ENCODE measurements around the gene ID3. TPM values are rescaled to one million over a fixed set of nuclear protein-coding genes. Genes with fewer than 3 reads are reported as not detected.

The ID3 gene
- total and polyA plus RNA-seq, 9 of the 15 experiments (the other 6 are each of a cell fraction or from before 2014, with no cell fraction given) = 6.8 to 59.8 (median 23.5) TPM

DNA sequence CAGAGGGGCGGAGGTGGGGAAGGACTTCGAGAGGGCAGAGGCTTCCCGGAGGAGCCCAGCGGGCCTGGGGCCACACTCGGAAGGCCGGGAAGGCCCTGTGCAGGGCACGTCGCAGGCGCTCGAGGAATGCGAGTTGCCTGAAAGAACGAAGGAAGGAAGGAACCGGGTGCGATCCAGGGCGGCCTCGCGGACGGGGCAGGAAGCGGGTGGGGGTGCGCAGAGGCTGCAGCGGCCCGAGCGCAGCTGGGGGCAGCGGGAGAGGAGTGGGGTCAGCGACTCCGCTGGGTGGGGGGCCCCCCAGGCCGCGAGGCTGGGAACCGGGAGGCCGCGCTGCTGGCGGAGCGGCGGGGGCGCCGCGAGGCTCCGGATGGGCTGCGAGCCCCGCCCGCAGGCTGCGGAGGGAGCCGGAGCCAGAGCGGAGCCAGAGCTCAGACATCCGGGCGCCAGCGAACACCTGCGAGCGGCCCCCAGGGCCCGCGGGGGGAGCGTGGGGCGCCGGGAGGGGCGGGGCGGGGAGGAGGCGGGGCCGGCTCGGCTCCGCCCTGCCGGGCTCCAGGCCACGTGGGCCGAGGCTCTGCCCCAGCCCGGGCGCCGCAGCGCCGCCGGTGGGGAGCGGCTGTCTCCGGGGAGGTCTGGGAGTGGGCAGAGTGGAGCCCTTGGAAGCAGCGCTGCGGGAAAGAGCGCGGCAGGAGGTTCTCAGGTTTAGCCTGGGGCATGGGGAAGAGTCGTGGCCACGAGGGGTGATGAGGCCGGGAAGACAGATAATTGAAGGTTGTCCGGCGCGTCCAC is 4.6 kb downstream of the ID3 start (continued):
- TF ChIP-seq, protein P1, sequence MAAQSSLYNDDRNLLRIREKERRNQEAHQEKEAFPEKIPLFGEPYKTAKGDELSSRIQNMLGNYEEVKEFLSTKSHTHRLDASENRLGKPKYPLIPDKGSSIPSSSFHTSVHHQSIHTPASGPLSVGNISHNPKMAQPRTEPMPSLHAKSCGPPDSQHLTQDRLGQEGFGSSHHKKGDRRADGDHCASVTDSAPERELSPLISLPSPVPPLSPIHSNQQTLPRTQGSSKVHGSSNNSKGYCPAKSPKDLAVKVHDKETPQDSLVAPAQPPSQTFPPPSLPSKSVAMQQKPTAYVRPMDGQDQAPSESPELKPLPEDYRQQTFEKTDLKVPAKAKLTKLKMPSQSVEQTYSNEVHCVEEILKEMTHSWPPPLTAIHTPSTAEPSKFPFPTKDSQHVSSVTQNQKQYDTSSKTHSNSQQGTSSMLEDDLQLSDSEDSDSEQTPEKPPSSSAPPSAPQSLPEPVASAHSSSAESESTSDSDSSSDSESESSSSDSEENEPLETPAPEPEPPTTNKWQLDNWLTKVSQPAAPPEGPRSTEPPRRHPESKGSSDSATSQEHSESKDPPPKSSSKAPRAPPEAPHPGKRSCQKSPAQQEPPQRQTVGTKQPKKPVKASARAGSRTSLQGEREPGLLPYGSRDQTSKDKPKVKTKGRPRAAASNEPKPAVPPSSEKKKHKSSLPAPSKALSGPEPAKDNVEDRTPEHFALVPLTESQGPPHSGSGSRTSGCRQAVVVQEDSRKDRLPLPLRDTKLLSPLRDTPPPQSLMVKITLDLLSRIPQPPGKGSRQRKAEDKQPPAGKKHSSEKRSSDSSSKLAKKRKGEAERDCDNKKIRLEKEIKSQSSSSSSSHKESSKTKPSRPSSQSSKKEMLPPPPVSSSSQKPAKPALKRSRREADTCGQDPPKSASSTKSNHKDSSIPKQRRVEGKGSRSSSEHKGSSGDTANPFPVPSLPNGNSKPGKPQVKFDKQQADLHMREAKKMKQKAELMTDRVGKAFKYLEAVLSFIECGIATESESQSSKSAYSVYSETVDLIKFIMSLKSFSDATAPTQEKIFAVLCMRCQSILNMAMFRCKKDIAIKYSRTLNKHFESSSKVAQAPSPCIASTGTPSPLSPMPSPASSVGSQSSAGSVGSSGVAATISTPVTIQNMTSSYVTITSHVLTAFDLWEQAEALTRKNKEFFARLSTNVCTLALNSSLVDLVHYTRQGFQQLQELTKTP (IDR thresholded peaks at IDR 0.05; ENCODE audit: low read depth in 1 of 2, partially characterized antibody in 2 of 2) = no peak
- TF ChIP-seq BHLHE40 (IDR thresholded peaks at IDR 0.05; ENCODE audit: low read length) (no peak; the same call in 1 of the 2 replicates), ZSCAN32 (CRISPR knock-in tag; IDR thresholded peaks at IDR 0.05) (no peak), SRF (CRISPR knock-in tag; IDR thresholded peaks at IDR 0.05) (0 out of 4 replicates have a peak, but pooled peaks of 1 of the 2 experiments have one; percentile 71), ZNF124 (CRISPR knock-in tag; IDR thresholded peaks at IDR 0.05) (no peak), CXXC5 (CRISPR knock-in tag; IDR thresholded peaks at IDR 0.05) (peak; percentile 79), ZNF778 (CRISPR knock-in tag; IDR thresholded peaks at IDR 0.05) (no peak), HDGF (IDR thresholded peaks at IDR 0.05) (0 out of 2 replicates have a peak, but pooled peaks have one; percentile 33), ZNF197 (CRISPR knock-in tag; IDR thresholded peaks at IDR 0.05; ENCODE audit: low read depth) (no peak)
- TF ChIP-seq, protein P2, sequence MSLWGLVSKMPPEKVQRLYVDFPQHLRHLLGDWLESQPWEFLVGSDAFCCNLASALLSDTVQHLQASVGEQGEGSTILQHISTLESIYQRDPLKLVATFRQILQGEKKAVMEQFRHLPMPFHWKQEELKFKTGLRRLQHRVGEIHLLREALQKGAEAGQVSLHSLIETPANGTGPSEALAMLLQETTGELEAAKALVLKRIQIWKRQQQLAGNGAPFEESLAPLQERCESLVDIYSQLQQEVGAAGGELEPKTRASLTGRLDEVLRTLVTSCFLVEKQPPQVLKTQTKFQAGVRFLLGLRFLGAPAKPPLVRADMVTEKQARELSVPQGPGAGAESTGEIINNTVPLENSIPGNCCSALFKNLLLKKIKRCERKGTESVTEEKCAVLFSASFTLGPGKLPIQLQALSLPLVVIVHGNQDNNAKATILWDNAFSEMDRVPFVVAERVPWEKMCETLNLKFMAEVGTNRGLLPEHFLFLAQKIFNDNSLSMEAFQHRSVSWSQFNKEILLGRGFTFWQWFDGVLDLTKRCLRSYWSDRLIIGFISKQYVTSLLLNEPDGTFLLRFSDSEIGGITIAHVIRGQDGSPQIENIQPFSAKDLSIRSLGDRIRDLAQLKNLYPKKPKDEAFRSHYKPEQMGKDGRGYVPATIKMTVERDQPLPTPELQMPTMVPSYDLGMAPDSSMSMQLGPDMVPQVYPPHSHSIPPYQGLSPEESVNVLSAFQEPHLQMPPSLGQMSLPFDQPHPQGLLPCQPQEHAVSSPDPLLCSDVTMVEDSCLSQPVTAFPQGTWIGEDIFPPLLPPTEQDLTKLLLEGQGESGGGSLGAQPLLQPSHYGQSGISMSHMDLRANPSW (CRISPR knock-in tag; IDR thresholded peaks at IDR 0.05) = no peak
- TF ChIP-seq, protein P3, sequence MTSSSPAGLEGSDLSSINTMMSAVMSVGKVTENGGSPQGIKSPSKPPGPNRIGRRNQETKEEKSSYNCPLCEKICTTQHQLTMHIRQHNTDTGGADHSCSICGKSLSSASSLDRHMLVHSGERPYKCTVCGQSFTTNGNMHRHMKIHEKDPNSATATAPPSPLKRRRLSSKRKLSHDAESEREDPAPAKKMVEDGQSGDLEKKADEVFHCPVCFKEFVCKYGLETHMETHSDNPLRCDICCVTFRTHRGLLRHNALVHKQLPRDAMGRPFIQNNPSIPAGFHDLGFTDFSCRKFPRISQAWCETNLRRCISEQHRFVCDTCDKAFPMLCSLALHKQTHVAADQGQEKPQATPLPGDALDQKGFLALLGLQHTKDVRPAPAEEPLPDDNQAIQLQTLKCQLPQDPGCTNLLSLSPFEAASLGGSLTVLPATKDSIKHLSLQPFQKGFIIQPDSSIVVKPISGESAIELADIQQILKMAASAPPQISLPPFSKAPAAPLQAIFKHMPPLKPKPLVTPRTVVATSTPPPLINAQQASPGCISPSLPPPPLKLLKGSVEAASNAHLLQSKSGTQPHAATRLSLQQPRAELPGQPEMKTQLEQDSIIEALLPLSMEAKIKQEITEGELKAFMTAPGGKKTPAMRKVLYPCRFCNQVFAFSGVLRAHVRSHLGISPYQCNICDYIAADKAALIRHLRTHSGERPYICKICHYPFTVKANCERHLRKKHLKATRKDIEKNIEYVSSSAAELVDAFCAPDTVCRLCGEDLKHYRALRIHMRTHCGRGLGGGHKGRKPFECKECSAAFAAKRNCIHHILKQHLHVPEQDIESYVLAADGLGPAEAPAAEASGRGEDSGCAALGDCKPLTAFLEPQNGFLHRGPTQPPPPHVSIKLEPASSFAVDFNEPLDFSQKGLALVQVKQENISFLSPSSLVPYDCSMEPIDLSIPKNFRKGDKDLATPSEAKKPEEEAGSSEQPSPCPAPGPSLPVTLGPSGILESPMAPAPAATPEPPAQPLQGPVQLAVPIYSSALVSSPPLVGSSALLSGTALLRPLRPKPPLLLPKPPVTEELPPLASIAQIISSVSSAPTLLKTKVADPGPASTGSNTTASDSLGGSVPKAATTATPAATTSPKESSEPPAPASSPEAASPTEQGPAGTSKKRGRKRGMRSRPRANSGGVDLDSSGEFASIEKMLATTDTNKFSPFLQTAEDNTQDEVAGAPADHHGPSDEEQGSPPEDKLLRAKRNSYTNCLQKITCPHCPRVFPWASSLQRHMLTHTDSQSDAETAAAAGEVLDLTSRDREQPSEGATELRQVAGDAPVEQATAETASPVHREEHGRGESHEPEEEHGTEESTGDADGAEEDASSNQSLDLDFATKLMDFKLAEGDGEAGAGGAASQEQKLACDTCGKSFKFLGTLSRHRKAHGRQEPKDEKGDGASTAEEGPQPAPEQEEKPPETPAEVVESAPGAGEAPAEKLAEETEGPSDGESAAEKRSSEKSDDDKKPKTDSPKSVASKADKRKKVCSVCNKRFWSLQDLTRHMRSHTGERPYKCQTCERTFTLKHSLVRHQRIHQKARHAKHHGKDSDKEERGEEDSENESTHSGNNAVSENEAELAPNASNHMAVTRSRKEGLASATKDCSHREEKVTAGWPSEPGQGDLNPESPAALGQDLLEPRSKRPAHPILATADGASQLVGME (CRISPR knock-in tag; IDR thresholded peaks at IDR 0.05) = no peak
- TF ChIP-seq, protein P4, sequence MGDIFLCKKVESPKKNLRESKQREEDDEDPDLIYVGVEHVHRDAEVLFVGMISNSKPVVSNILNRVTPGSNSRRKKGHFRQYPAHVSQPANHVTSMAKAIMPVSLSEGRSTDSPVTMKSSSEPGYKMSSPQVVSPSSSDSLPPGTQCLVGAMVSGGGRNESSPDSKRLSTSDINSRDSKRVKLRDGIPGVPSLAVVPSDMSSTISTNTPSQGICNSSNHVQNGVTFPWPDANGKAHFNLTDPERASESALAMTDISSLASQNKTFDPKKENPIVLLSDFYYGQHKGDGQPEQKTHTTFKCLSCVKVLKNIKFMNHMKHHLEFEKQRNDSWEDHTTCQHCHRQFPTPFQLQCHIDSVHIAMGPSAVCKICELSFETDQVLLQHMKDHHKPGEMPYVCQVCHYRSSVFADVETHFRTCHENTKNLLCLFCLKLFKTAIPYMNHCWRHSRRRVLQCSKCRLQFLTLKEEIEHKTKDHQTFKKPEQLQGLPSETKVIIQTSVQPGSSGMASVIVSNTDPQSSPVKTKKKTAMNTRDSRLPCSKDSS (IDR thresholded peaks at IDR 0.05; ENCODE audit: low read depth, partially characterized antibody) = no peak
